H1 (cell line): Measurements from ENCODE around the gene ADH4. TPM values are rescaled to one million over a fixed set of nuclear protein-coding genes. Genes with fewer than 3 reads are reported as not detected.

ENCODE experiments used
- BRCA1 ChIP-seq: IDR thresholded peaks from 2 replicates; pipeline ENCODE4 v1.6.1; 2012; ENCODE audit warnings: low read depth, low read length, improper control_type of control experiment
- JUND ChIP-seq: IDR thresholded peaks from 2 replicates; pipeline ENCODE4 v1.6.1; 2011; ENCODE audit warnings: mild to moderate bottlenecking, improper control_type of control experiment, low read length
- polyA plus RNA-seq, 7 experiments: library from polyadenylated mRNA; depleted of rRNA in 3 of 7; stranded (reverse) in 5 of 7; unstranded in 2 of 7; fragments of >200 nt in 5 of 7; fragments of 200-250 nt in 2 of 7; gene quantifications; 1 replicate in 5 of 7; 2 replicates in 1 of 7; 4 replicates in 1 of 7; pipeline versions ENCODE4 v1.2.1 to v1.2.3, GENCODE V29; 2011 to 2013; ENCODE audit warnings: missing spikeins in 2 of 7, mixed read lengths in 2 of 7
- total RNA-seq: library from RNA; stranded (reverse); fragmentation: NEBNext Ultra II Directional; extraction: Animal tissue kit (Norgen Biotek cat#: 25700); gene quantifications from 2 replicates; pipeline ENCODE4 v1.2.1, GENCODE V29; 2021

Gene ADH4
- total and polyA plus RNA-seq, 2 of the 8 experiments (the other 6 are each of a cell fraction or from before 2014, with no cell fraction given) = not detected

DNA sequence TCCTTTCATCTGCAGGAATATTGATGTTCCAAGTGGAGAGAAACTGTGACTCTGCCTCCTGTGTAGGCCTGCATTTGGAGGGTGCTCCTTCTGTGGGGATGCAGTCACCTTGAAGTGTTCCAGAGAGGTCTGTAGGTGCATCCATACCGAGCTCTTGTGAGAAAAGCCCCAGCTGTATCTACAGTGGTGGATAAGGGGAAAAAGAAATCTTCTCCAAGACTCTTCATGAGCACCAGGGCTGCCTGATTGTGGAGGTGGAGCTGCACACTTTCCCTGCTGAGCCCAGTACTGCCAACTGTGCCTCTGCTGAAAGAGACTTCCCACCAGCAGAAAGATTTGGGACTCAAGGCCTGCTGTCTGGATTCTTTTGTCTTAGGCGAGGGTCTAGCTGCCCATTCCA is 35.1 kb upstream of the ADH4 start (continued):
- no peak for TF ChIP-seq BRCA1
- TF ChIP-seq JUND = no peak
